Smooth muscle cell (in vitro differentiated cells): Measurements from ENCODE around the gene HOXB13. TPM values are rescaled to one million over a fixed set of nuclear protein-coding genes. Genes with fewer than 3 reads are reported as not detected.

ENCODE experiments used
- DNase-seq: peaks from one replicate; lab custom pipeline; 2025; ENCODE audit not compliant: unreplicated experiment; lab: John Stamatoyannopoulos, UW
- H2AFZ ChIP-seq: fragments of 200-600 bp; sonication (generic); 2 replicates; pipeline ENCODE4 v1.6.0; 2016; ENCODE audit warnings: antibody characterized with exemption, low read depth, mild to moderate bottlenecking
- H3F3A ChIP-seq: fragments of 200-600 bp; sonication (generic); 2 replicates; pipeline ENCODE4 v1.6.0; 2017; ENCODE audit warnings: antibody characterized with exemption, low read depth
- H3K27ac ChIP-seq: fragments of 200-600 bp; sonication (generic); 2 replicates; pipeline ENCODE4 v1.5.1; 2016; ENCODE audit warnings: low read depth, mild to moderate bottlenecking
- H3K27me3 ChIP-seq: fragments of 200-600 bp; sonication (generic); 2 replicates; pipeline ENCODE4 v1.6.1; 2016; ENCODE audit warnings: low read depth, mild to moderate bottlenecking
- H3K36me3 ChIP-seq: fragments of 200-600 bp; sonication (generic); 2 replicates; pipeline ENCODE4 v1.5.1; 2016; ENCODE audit warnings: low read depth
- H3K4me1 ChIP-seq: fragments of 200-600 bp; sonication (generic); 2 replicates; pipeline ENCODE4 v1.5.1; 2016; ENCODE audit warnings: low read depth
- H3K4me2 ChIP-seq: fragments of 200-600 bp; sonication (generic); 2 replicates; pipeline ENCODE4 v1.6.0; 2016; ENCODE audit warnings: mild to moderate bottlenecking
- H3K4me3 ChIP-seq: fragments of 200-600 bp; sonication (generic); 2 replicates; pipeline ENCODE4 v1.5.1; 2016; ENCODE audit warnings: mild to moderate bottlenecking
- H3K79me2 ChIP-seq: fragments of 200-600 bp; sonication (generic); 2 replicates; pipeline ENCODE4 v1.6.0; 2016; ENCODE audit warnings: low read depth, mild to moderate bottlenecking
- H3K9ac ChIP-seq: fragments of 200-600 bp; sonication (generic); 2 replicates; pipeline ENCODE4 v1.6.0; 2016; ENCODE audit warnings: low read depth
- H3K9me3 ChIP-seq: fragments of 200-600 bp; sonication (generic); replicated peaks from 2 replicates; pipeline ENCODE4 v1.5.1; 2016; ENCODE audit warnings: low read depth
- H4K20me1 ChIP-seq: fragments of 200-600 bp; sonication (generic); 2 replicates; pipeline ENCODE4 v1.6.0; 2016; ENCODE audit warnings: low read depth
- CTCF ChIP-seq: fragments of 200-600 bp; sonication (generic); IDR thresholded peaks from 2 replicates; pipeline ENCODE4 v1.5.1; 2017; ENCODE audit warnings: borderline replicate concordance, mild to moderate bottlenecking, antibody characterized with exemption; ENCODE audit not compliant: insufficient read depth, poor library complexity, severe bottlenecking
- WGBS: methylation state at CpG from one replicate; pipeline ENCODE4 v1.1.7; 2016; ENCODE audit warnings: low lambda C conversion rate; 5-methylcytosine and 5-hydroxymethylcytosine counted together
- polyA plus RNA-seq: library from polyadenylated mRNA; unstranded; fragments of >200 nt; fragmentation: Nextera tagmentation; extraction: Ambion mirVana; gene quantifications from 2 replicates; pipeline ENCODE4 v1.2.1, GENCODE V29; 2016
- total RNA-seq: library from RNA; depleted of rRNA; stranded (reverse); fragments of >200 nt; gene quantifications from 2 replicates; pipeline ENCODE4 v1.2.3, GENCODE V29; 2014

The HOXB13 gene
- total and polyA plus RNA-seq, 2 experiments from 2014 or later: 4.8 to 5.4 TPM

DNA sequence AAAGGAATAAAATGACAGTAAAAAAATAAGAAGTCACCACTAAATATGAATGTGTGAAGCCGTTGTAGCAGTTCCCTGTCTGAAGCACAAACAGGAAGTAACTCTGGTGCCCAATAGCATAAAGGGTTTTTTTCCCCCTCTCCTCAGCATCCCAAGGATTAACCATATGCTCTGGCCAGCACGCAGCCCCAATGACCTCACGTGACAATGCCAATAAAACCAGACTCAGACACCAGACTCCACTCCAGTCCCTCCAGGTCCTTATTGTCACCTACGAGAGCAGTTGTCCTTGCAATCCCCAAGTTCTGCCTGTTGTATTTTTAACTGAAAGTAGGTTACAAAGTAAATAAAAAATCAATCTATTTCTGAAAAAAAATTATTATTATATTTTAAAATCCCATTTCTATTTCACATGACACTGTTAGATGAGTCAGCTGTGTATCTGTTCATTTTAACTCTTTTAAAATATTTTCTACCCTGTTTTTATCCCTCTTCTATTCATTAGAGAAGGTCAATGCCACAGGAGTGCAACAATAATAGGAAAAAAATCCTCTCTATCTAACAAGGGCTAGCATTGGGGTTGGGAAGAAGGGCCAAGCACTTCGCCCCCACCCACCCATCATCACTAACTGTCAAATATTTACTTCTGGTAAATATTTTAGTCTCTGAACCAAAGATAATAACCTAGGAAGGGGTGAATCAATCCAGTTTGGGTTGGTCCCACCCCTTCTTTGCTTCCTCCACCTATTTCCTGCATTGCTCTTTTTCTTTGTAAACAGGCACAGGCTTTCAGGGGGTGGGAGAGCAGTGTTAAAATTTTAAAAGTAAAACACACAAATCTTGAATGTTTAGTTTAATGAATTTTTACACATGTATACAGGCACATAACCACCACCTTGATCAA, 12.8 kb downstream of the HOXB13 start:
- no peaks in the 10 kb centered on the region for H3K4me1 ChIP-seq
- no peak for TF ChIP-seq CTCF

GRCh38 chr17:48711128-48711527, 17.4 kb downstream of the HOXB13 start:
- H3K4me1 ChIP-seq: no peaks in the 10 kb centered on the region
- H3K27me3 ChIP-seq: no peaks in the 10 kb centered on the region
- no peak overlapping the region for H3K27ac ChIP-seq
- no peak for DNase-seq
- H3F3A ChIP-seq: no peaks in the 10 kb centered on the region
- H2AFZ ChIP-seq: no peak overlapping the region
- H3K9me3 ChIP-seq: no peaks in the 10 kb centered on the region
- H3K79me2 ChIP-seq: no peaks in the 10 kb centered on the region
- H3K36me3 ChIP-seq: no peaks in the 10 kb centered on the region
- H3K4me2 ChIP-seq: no peak overlapping the region
- 68% methylated on average over 4 of the region's 4 CpGs for WGBS
- peaks cover 4% of the 10 kb centered on the region for H4K20me1 ChIP-seq
- H3K9ac ChIP-seq: no peak overlapping the region
- TF ChIP-seq CTCF: no peak
- no peak overlapping the region for H3K4me3 ChIP-seq

More for the DNA sequence above, 12.8 kb downstream of the HOXB13 start:
- Histone ChIP-seq H3K79me2 (peaks cover 10% of the 10 kb centered on the region), H3K27me3 (peaks cover 7% of the 10 kb centered on the region), H3F3A (peaks cover 9% of the 10 kb centered on the region), H3K36me3 (no peaks in the 10 kb centered on the region), H2AFZ (no peak overlapping the region), H3K9ac (no peak overlapping the region), H4K20me1 (peaks cover 3% of the 10 kb centered on the region), H3K4me3 (no peak overlapping the region), H3K9me3 (no peaks in the 10 kb centered on the region), H3K4me2 (peak overlapping the region; percentile 48), H3K27ac (no peak overlapping the region)
- 34% methylated on average over 5 of the region's 5 CpGs for WGBS
- no peak for DNase-seq

- Histone ChIP-seq H3K27me3 (no peaks in the 10 kb centered on the region), H3K4me1 (no peaks in the 10 kb centered on the region)
- WGBS: 87% methylated on average over 11 of the region's 11 CpGs
Measured at GRCh38 chr17:48704361-48705248, 23.9 kb downstream of the HOXB13 start.

More at GRCh38 chr17:48704361-48705248, 23.9 kb downstream of the HOXB13 start:
- Histone ChIP-seq H2AFZ (no peak overlapping the region), H3K9me3 (no peaks in the 10 kb centered on the region), H3F3A (no peaks in the 10 kb centered on the region), H3K79me2 (no peaks in the 10 kb centered on the region), H3K9ac (no peak overlapping the region), H3K36me3 (no peaks in the 10 kb centered on the region), H3K4me2 (no peak overlapping the region), H3K4me3 (no peak overlapping the region), H3K27ac (no peak overlapping the region), H4K20me1 (no peaks in the 10 kb centered on the region)
- no peak for DNase-seq
- no peak for TF ChIP-seq CTCF
